ENCODE results near the gene PTPRA. TPM values are rescaled to one million over a fixed set of nuclear protein-coding genes. Genes with fewer than 3 reads are reported as not detected.

The PTPRA gene
- total RNA-seq, 1 donor from 2014 or later = 88.7 TPM

DNA sequence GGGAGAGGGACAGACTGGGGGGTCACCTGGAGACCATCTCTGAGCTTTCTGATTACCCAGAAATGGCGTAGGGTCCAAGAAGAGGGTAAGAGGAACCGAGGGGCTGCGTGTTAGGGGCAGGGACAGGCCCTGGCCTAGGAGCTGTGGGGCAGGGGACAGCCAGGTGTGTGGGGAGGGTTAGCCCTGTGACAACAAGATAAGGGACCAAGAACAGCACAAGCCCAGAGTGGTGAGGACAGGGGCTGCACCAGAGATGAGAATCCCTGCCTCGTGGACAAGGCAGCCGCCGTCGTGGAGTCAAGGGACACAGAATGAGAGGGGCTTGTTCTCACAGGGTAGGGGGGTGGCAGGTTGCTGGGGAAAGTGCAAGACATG, 211.7 kb downstream of the PTPRA start:
- no peak overlapping the region for H3K4me3 Mint-ChIP-seq
- DNase-seq (ENCODE audit: low read depth, low spot score) = no peak
- no peaks in the 10 kb centered on the region for H3K4me1 Mint-ChIP-seq
- H3K27me3 Mint-ChIP-seq (ENCODE audit: low read depth) = peaks cover 59% of the 10 kb centered on the region
- H3K27ac Mint-ChIP-seq (ENCODE audit: unreplicated experiment) = no peak overlapping the region
- TF ChIP-seq, protein P1, sequence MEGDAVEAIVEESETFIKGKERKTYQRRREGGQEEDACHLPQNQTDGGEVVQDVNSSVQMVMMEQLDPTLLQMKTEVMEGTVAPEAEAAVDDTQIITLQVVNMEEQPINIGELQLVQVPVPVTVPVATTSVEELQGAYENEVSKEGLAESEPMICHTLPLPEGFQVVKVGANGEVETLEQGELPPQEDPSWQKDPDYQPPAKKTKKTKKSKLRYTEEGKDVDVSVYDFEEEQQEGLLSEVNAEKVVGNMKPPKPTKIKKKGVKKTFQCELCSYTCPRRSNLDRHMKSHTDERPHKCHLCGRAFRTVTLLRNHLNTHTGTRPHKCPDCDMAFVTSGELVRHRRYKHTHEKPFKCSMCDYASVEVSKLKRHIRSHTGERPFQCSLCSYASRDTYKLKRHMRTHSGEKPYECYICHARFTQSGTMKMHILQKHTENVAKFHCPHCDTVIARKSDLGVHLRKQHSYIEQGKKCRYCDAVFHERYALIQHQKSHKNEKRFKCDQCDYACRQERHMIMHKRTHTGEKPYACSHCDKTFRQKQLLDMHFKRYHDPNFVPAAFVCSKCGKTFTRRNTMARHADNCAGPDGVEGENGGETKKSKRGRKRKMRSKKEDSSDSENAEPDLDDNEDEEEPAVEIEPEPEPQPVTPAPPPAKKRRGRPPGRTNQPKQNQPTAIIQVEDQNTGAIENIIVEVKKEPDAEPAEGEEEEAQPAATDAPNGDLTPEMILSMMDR (conservative IDR thresholded peaks at IDR 0.05) = no peak
- no peaks in the 10 kb centered on the region for H3K9me3 Mint-ChIP-seq
- no peaks in the 10 kb centered on the region for H3K36me3 Mint-ChIP-seq (ENCODE audit: low read depth)

DNA sequence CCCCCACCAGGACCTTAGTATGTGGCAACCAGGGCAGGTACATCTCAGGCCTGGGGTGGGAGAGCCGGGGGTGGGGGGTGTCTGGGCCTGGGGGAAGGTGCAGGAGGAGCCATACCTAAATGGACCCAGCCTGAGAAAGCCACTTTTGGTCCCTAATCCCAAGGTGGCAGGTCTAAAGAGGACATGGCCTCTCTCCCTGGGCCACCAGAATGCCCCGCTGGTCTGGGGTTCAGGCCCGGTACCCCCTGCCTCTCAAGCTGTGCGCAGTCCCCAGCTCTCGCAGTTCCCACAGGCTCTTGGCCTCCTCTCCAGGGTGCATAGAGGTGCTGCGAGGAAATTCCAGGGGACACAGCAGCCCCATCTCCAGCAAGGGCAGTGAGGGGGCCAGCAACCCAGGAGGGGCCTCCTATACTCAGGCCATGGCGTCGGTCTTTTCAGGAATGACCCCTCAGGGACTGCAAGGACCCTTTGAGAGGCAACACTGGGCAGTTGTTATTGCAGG, 212.3 kb downstream of the PTPRA start:
- TF ChIP-seq, protein P1 (conservative IDR thresholded peaks at IDR 0.05) = no peak
- H3K27ac Mint-ChIP-seq (ENCODE audit: unreplicated experiment) = no peak overlapping the region
- no peaks in the 10 kb centered on the region for H3K36me3 Mint-ChIP-seq (ENCODE audit: low read depth)
- peaks cover 58% of the 10 kb centered on the region for H3K27me3 Mint-ChIP-seq (ENCODE audit: low read depth)
- no peaks in the 10 kb centered on the region for H3K4me1 Mint-ChIP-seq
- no peak for DNase-seq (ENCODE audit: low read depth, low spot score)
- no peak overlapping the region for H3K4me3 Mint-ChIP-seq
- H3K9me3 Mint-ChIP-seq = no peaks in the 10 kb centered on the region

DNA sequence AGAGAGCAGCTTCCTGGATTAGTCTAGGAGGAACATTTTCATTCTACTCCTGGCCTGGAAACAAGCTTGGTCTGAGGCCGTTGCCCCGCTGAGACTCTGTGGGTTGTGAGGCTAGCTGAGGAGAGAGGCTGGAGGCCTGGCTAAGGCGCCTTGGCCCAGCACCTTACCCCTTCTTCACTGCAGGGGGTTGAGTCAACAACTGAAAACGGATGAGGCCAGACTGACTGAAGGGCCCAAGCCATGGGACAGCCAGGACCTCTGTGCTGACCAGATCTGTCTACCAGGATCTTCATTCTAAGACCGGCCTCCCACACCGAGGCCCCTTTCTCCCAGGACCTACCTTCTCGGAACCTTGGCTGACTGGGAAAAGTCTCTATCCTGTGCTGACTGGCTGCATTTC, 214.8 kb downstream of the PTPRA start:
- H3K4me3 Mint-ChIP-seq = no peak overlapping the region
- no peaks in the 10 kb centered on the region for H3K4me1 Mint-ChIP-seq
- no peaks in the 10 kb centered on the region for H3K9me3 Mint-ChIP-seq
- peaks cover 50% of the 10 kb centered on the region for H3K27me3 Mint-ChIP-seq (ENCODE audit: low read depth)
- no peak for DNase-seq (ENCODE audit: low read depth, low spot score)
- TF ChIP-seq, protein P1 (conservative IDR thresholded peaks at IDR 0.05) = no peak
- no peaks in the 10 kb centered on the region for H3K36me3 Mint-ChIP-seq (ENCODE audit: low read depth)
- no peak overlapping the region for H3K27ac Mint-ChIP-seq (ENCODE audit: unreplicated experiment)

Other genes with a start within 250 kb of the PTPRA start
- gene NOP56, start 220.8 kb upstream of the PTPRA start, total RNA-seq = 517 and 547 TPM in 2 replicates
- 100 and 102 TPM in 2 replicates for gene IDH3B, start 209.3 kb upstream of the PTPRA start, total RNA-seq
- 23.2 and 24.6 TPM in 2 replicates for gene EBF4, start 180.7 kb upstream of the PTPRA start, total RNA-seq
- 200 and 218 TPM in 2 replicates for gene CPXM1, start 72.9 kb upstream of the PTPRA start, total RNA-seq
- not detected in 2 replicates for gene C20orf141, start 58.5 kb upstream of the PTPRA start, total RNA-seq
- not detected in 2 replicates for gene TMEM239, start 57.1 kb upstream of the PTPRA start, total RNA-seq
- 68.7 and 71.9 TPM in 2 replicates for gene PCED1A, start 32.8 kb upstream of the PTPRA start, total RNA-seq
- gene VPS16, start 32.7 kb upstream of the PTPRA start, total RNA-seq = 49.8 and 50.6 TPM in 2 replicates
- gene GNRH2, start 170.1 kb downstream of the PTPRA start, total RNA-seq = 1.3 and 2.4 TPM in 2 replicates
- 77.9 and 80.7 TPM in 2 replicates for gene MRPS26, start 172.6 kb downstream of the PTPRA start, total RNA-seq
- gene OXT, start 198.1 kb downstream of the PTPRA start, total RNA-seq = not detected in 2 replicates
- gene AVP, start 211.2 kb downstream of the PTPRA start, total RNA-seq = not detected in 2 replicates